ENCODE data around the gene ZPBP.

GRCh38 chr7:50141854-50142253 lies 48.8 kb upstream of the ZPBP start:
- TF ChIP-seq, protein P1, sequence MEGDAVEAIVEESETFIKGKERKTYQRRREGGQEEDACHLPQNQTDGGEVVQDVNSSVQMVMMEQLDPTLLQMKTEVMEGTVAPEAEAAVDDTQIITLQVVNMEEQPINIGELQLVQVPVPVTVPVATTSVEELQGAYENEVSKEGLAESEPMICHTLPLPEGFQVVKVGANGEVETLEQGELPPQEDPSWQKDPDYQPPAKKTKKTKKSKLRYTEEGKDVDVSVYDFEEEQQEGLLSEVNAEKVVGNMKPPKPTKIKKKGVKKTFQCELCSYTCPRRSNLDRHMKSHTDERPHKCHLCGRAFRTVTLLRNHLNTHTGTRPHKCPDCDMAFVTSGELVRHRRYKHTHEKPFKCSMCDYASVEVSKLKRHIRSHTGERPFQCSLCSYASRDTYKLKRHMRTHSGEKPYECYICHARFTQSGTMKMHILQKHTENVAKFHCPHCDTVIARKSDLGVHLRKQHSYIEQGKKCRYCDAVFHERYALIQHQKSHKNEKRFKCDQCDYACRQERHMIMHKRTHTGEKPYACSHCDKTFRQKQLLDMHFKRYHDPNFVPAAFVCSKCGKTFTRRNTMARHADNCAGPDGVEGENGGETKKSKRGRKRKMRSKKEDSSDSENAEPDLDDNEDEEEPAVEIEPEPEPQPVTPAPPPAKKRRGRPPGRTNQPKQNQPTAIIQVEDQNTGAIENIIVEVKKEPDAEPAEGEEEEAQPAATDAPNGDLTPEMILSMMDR (conservative IDR thresholded peaks at IDR 0.05; ENCODE audit: low read depth, low read length): no peak
- no peak for TF ChIP-seq POLR2A (IDR thresholded peaks at IDR 0.05; ENCODE audit: low read depth, low read length)
- TF ChIP-seq, protein P2, sequence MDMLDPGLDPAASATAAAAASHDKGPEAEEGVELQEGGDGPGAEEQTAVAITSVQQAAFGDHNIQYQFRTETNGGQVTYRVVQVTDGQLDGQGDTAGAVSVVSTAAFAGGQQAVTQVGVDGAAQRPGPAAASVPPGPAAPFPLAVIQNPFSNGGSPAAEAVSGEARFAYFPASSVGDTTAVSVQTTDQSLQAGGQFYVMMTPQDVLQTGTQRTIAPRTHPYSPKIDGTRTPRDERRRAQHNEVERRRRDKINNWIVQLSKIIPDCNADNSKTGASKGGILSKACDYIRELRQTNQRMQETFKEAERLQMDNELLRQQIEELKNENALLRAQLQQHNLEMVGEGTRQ (IDR thresholded peaks at IDR 0.05; ENCODE audit: low read depth, low read length): no peak
- no peak for TF ChIP-seq MAFK (IDR thresholded peaks at IDR 0.05; ENCODE audit: low read depth, low read length)
- no peak for TF ChIP-seq MXI1 (IDR thresholded peaks at IDR 0.05; ENCODE audit: borderline replicate concordance, low read depth, low read length)
- TF ChIP-seq CHD1 (IDR thresholded peaks at IDR 0.05; ENCODE audit: low read depth, low read length): no peak
- no peak for TF ChIP-seq RAD21 (IDR thresholded peaks at IDR 0.05; ENCODE audit: low read length)
- TF ChIP-seq RFX5 (IDR thresholded peaks at IDR 0.05; ENCODE audit: low read depth, low read length): no peak
- no peak for TF ChIP-seq SMC3 (IDR thresholded peaks at IDR 0.05; ENCODE audit: low read depth, low read length)

Data from IMR-90 (cell line).